LNCAP (cell line): ENCODE results near the gene NXPE3.

Experiments used
- CTCF ChIP-seq: fragments of 450-650 bp; IDR thresholded peaks from 2 replicates; pipeline ENCODE4 v1.5.1; 2017; ENCODE audit warnings: mild to moderate bottlenecking

Gene NXPE3

GRCh38 chr3:101817992-101818391 is 39.0 kb downstream of the NXPE3 start:
- no peak for TF ChIP-seq CTCF

- TF ChIP-seq CTCF = no peak
Measured at GRCh38 chr3:101819649-101820206, 40.7 kb downstream of the NXPE3 start.

GRCh38 chr3:101821503-101821902 is 42.5 kb downstream of the NXPE3 start:
- TF ChIP-seq CTCF = no peak

GRCh38 chr3:101823525-101823924 is 44.5 kb downstream of the NXPE3 start:
- TF ChIP-seq CTCF = no peak

GRCh38 chr3:101824702-101825101 is 45.7 kb downstream of the NXPE3 start:
- no peak for TF ChIP-seq CTCF

GRCh38 chr3:101825904-101826445 is 47.0 kb downstream of the NXPE3 start:
- no peak for TF ChIP-seq CTCF

GRCh38 chr3:101827211-101828174 is 48.5 kb downstream of the NXPE3 start:
- TF ChIP-seq CTCF = no peak
